NCI-H524 (cell line): Measurements from ENCODE around the gene FAM13A.

ENCODE experiments used
- DNase-seq, 2 experiments: peaks; one replicate each; lab custom pipeline; 2025; lab: John Stamatoyannopoulos, UW

Gene FAM13A

DNA sequence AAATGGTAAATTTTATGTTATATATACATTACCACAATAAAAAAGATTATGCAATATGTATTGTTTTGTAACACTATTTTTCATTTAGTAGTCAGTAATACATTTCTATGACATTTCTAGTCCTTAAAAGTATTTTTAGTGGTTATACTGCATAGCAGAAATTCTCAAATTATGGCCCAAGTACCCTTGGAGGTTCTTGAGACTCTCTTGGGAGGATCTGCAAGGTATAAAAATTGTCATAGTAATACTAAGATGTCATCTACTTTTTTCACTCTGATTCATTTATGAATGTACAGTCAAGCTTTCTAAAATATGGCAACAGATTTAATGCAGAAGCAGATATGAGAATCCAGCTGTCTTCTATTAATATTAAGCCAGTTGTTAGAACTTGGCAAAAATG lies 220.8 kb downstream of the FAM13A start:
- DNase-seq = no peak

- DNase-seq = no peak
Observed at GRCh38 chr4:88831031-88831430, 226.0 kb downstream of the FAM13A start.

GRCh38 chr4:88830598-88830997 lies 226.4 kb downstream of the FAM13A start:
- peak in 1 of 2 experiments; percentile 7 for DNase-seq

- no peak for DNase-seq
Observed at GRCh38 chr4:88828842-88829571, 228.0 kb downstream of the FAM13A start.

DNA sequence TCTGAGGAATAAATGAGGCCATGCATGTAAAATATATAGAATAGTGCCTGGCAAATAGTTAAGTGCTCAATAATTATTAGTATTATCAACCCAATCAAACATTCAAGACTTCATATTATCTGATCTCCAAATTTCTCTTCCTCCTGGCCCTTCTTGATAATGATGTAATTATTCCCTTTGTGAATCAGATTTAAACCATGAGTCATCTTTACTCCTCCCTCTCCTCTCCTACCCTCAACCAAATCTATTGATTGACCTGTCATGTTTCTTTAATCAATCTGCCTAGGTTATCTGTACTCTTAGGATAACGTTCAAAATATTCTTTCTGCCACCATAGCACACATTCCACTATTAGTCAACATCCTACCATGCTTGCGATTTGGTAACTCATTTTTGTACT lies 229.5 kb downstream of the FAM13A start:
- DNase-seq = no peak

DNA sequence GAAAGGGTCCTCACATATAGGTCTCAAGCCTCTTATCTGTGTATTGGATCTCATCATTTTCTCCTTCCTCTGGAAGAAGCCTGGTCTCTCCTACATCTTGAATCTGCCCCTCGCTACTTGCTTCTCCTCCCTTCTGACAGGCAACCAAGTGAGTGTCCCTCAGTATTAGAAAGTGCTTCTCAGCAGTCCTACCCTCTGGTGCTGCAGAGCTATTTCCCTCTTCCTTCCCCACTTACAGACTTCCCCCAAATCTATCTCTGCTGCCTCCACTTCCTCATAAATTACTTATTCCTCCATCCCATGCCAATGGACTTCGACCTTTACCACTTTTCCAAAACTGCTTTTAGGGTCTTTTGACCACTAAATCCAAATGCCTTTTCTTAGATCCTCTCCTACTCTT lies 230.2 kb downstream of the FAM13A start:
- no peak for DNase-seq

DNA sequence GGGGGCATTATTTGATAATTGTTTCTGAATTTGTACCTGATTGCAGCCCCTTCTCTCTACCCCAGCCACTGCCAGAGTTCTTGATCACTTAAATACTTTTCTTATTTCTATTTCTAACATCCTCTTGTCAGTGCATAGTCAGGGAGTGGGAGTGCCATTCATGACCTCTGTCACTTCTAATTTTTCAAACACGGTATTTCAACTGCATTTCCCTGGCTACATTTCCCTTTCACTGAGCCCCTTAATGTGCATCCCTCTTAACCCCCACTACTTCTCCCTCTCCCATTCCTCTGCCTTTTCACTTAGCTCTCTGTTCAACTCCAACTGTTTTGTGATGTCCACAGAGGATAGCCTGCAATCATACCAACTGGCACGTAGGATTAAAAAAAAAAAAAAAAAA lies 231.1 kb downstream of the FAM13A start:
- no peak for DNase-seq

- peak in 1 of 2 experiments; percentile 0 for DNase-seq
Observed at GRCh38 chr4:88823058-88823919, 233.7 kb downstream of the FAM13A start.

GRCh38 chr4:88822034-88822789 lies 234.8 kb downstream of the FAM13A start:
- DNase-seq = no peak

- no peak for DNase-seq
Observed at GRCh38 chr4:88821522-88821921, 235.5 kb downstream of the FAM13A start.

DNA sequence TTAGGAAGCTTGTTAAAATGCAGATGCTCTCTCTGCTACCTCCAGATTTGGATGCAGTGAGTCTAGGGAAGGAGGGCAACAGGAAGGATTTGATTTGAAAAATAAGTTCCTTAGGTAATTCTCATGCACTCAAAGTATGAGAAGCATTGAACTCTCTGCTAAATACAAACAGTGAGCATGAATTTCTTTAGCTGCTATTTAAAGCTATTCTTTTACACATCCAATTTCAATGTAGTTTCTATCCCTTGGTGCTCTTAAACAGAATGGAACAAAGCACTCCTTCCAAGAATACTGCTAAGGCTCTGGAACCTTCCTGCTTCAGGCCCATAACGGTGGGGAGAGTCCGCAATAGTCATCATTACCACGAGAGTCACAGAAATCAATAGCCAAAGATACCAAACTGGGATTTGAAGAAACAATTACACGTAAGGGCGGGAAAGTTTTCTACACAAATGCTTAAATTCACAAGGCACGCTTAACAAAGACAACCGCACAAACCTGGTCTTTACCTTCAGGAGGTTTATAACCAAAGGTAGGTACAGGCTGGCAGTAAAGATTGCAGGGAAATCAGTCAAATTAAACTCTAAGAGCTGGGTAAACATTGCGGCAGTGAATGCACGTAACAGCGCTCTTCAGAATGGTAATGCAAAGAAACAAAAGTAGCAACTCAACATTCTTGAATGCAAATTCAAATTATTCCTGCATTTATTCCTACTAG lies 236.1 kb downstream of the FAM13A start:
- no peak for DNase-seq

DNA sequence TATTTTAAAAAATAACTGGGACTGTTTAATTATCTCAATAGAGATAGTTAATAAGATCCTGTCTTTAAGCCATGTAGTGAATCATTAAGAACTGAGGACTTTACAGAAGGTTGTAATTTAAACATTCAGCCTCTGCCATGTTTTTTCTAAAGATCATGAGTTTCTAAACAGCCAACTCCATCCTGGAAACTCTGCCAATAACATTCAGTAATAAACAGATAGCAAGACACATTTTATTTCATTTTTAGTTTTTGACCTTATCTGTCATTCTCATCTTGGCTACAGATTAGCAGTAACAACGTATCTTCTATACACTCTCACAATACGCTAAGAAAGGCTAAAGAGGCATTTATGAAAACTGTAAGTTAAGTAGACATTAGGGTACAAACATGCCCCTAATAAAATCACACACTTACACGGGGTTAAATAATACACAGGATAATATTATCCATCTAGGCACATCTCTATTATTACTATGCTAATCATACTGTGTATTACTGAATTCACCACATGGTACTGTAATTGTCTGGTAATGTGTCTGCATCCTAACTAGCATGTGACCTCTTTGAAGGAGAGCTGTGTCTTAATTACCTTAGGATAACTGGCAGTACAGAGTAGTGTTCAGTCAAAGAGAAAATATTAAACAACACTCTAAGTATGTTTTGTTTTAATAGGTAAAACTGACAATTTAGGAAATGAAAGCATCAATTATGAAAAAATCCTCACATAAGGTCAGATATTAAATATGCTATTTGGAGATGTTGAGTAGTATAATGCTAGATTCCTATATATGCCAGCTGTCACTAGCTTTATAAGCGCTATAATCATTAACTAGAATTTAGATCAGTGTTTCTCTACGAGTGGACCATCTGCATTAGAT lies 236.9 kb downstream of the FAM13A start:
- peak; percentile 64 to 80 for DNase-seq

DNA sequence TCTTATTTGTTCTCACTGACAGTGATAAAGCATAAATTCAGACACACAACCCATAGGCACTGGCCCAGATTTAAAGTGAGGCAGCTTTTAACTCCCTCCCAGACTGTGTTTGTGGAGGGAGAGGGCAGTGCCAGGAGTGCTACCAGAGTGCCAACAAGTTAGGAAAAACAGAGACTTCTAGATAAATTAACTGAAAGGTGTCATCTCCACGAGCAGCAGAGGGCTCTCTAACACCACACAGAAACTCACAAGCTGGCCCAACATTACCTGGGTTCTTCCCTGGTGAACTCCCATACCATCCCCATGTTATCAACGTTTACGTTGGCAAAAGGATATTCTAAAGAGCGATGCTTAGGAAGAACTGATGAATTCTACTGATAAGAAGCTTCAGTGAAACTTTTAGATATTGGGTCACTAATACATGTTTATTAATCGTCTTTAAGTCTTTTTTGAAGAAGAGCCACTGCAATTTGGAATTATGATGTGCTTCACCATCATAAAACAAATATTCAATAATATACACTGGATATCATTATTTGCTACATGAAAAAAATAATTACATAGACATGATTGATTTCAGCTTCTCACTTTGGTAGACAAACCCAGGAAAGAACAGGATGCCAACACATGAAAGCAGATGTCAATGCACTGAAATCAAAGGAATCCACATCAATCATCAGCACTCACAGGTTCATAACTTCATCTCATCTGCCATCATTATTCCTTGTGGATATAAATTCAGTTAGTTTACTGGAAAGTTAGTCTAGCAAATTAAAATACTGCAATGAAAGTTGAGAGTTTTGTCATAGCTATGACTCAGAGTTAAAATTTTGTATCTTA lies 238.1 kb downstream of the FAM13A start:
- peak; percentile 2 to 22 for DNase-seq

- no peak for DNase-seq
Observed at GRCh38 chr4:88817740-88818139, 239.2 kb downstream of the FAM13A start.

GRCh38 chr4:88816360-88816759 lies 240.6 kb downstream of the FAM13A start:
- DNase-seq = no peak

- DNase-seq = no peak
Observed at GRCh38 chr4:88814043-88814617, 242.9 kb downstream of the FAM13A start.

GRCh38 chr4:88813013-88813412 lies 244.0 kb downstream of the FAM13A start:
- no peak for DNase-seq

GRCh38 chr4:88812420-88812819 lies 244.6 kb downstream of the FAM13A start:
- no peak for DNase-seq

GRCh38 chr4:88811904-88812303 lies 245.1 kb downstream of the FAM13A start:
- DNase-seq = no peak

DNA sequence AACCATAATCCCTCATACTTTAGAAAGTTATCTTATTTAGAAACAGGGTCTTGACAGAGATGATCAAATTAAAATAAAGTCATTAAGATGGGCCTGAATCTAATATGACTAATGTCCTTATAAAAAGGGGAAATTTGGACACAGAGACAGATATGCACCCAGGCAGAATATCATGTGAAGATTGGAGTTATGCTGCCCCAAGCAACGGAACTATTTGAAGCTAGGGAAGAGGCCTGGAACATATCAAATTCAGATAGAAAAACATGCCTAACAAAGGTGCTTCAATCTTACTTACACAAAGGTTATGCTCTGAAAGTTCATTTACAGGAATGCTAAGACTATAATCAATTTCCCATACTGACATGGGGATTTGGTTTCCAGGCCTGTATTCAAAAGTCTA lies 246.7 kb downstream of the FAM13A start:
- DNase-seq = no peak
